Measurements from ENCODE around the gene CST7. TPM values are rescaled to one million over a fixed set of nuclear protein-coding genes. Genes with fewer than 3 reads are reported as not detected.

CST7 gene
- total RNA-seq, 3 donors from 2014 or later, result 0.33 to 2.5 (median 1.8) TPM

GRCh38 chr20:24960861-24961260 is 11.8 kb downstream of the CST7 start:
- H3K4me3 ChIP-seq, result no peak overlapping the region
- no peaks in the 10 kb centered on the region for H3K36me3 ChIP-seq
- TF ChIP-seq POLR2AphosphoS5 (IDR thresholded peaks at IDR 0.05) (no peak), POLR2A (IDR thresholded peaks at IDR 0.05) (no peak)
- TF ChIP-seq, protein P1, sequence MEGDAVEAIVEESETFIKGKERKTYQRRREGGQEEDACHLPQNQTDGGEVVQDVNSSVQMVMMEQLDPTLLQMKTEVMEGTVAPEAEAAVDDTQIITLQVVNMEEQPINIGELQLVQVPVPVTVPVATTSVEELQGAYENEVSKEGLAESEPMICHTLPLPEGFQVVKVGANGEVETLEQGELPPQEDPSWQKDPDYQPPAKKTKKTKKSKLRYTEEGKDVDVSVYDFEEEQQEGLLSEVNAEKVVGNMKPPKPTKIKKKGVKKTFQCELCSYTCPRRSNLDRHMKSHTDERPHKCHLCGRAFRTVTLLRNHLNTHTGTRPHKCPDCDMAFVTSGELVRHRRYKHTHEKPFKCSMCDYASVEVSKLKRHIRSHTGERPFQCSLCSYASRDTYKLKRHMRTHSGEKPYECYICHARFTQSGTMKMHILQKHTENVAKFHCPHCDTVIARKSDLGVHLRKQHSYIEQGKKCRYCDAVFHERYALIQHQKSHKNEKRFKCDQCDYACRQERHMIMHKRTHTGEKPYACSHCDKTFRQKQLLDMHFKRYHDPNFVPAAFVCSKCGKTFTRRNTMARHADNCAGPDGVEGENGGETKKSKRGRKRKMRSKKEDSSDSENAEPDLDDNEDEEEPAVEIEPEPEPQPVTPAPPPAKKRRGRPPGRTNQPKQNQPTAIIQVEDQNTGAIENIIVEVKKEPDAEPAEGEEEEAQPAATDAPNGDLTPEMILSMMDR (IDR thresholded peaks at IDR 0.05), result no peak
- H3K4me1 ChIP-seq, result no peaks in the 10 kb centered on the region
- DNase-seq (ENCODE audit: low spot score in 2 of 2), result no peak
- no peaks in the 10 kb centered on the region for H3K27me3 ChIP-seq
- H3K9me3 ChIP-seq, result no peaks in the 10 kb centered on the region
- no peak overlapping the region for H3K27ac ChIP-seq
- intact Hi-C loops (cut with DNase I; ENCODE audit: low total_unique reads), result no loop called here

- intact Hi-C loops (cut with DNase I; ENCODE audit: low total_unique reads), result no loop called here
- no peaks in the 10 kb centered on the region for H3K36me3 ChIP-seq
- no peaks in the 10 kb centered on the region for H3K9me3 ChIP-seq
- TF ChIP-seq POLR2AphosphoS5 (IDR thresholded peaks at IDR 0.05), result no peak
- TF ChIP-seq, protein P1 (IDR thresholded peaks at IDR 0.05), result no peak
- TF ChIP-seq POLR2A (IDR thresholded peaks at IDR 0.05), result no peak
- H3K27ac ChIP-seq, result no peak overlapping the region
- H3K4me3 ChIP-seq, result no peak overlapping the region
- H3K4me1 ChIP-seq, result no peaks in the 10 kb centered on the region
- no peak for DNase-seq (ENCODE audit: low spot score in 2 of 2)
- H3K27me3 ChIP-seq, result no peaks in the 10 kb centered on the region
Observed at GRCh38 chr20:24961384-24962181, 12.5 kb downstream of the CST7 start.

DNA sequence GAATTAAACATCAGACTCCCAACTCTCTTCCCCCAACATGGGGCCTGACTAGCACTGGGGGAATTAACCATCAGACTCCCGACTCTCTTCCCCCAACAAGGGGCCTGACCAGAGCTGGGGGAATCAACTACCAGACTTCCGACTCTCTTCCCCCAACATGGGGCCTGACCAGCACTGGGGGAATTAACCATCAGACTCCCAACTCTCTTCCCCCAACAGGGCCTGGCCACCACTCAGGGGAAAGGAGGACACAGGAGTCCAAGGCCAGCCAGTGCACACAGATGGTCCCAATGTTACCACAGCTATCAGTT is 13.1 kb downstream of the CST7 start:
- intact Hi-C loops (cut with DNase I; ENCODE audit: low total_unique reads), result no loop called here
- no peaks in the 10 kb centered on the region for H3K27me3 ChIP-seq
- DNase-seq (ENCODE audit: low spot score in 2 of 2), result no peak
- no peaks in the 10 kb centered on the region for H3K9me3 ChIP-seq
- H3K36me3 ChIP-seq, result no peaks in the 10 kb centered on the region
- TF ChIP-seq, protein P1 (IDR thresholded peaks at IDR 0.05), result no peak
- TF ChIP-seq POLR2AphosphoS5 (IDR thresholded peaks at IDR 0.05) (no peak), POLR2A (IDR thresholded peaks at IDR 0.05) (no peak)
- no peak overlapping the region for H3K27ac ChIP-seq
- H3K4me3 ChIP-seq, result no peak overlapping the region
- H3K4me1 ChIP-seq, result no peaks in the 10 kb centered on the region

DNA sequence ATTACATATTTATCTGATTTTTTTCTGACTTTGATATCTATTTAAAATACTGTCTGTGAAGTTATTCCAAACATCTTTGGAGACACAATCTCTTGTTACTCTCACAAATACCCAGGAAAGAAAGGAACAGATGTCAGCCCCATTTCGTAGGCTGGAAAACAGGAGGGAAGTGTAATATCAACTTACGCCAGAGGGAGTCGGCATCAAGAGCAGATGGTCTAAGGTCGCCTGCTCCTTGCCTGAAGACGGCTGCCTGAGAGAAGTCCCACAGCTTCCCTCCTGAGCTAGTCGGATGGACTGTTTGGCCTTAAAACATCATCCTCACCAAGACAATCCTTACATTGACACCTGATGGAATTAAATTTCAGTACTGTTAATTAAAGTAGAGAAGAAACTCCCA is 13.4 kb downstream of the CST7 start:
- H3K4me3 ChIP-seq, result no peak overlapping the region
- H3K36me3 ChIP-seq, result no peaks in the 10 kb centered on the region
- H3K27me3 ChIP-seq, result no peaks in the 10 kb centered on the region
- no peak overlapping the region for H3K27ac ChIP-seq
- intact Hi-C loops (cut with DNase I; ENCODE audit: low total_unique reads), result no loop called here
- no peaks in the 10 kb centered on the region for H3K4me1 ChIP-seq
- H3K9me3 ChIP-seq, result no peaks in the 10 kb centered on the region
- no peak for DNase-seq (ENCODE audit: low spot score in 2 of 2)
- TF ChIP-seq POLR2A (IDR thresholded peaks at IDR 0.05), result no peak
- TF ChIP-seq POLR2AphosphoS5 (IDR thresholded peaks at IDR 0.05), result no peak
- TF ChIP-seq, protein P1 (IDR thresholded peaks at IDR 0.05), result no peak

DNA sequence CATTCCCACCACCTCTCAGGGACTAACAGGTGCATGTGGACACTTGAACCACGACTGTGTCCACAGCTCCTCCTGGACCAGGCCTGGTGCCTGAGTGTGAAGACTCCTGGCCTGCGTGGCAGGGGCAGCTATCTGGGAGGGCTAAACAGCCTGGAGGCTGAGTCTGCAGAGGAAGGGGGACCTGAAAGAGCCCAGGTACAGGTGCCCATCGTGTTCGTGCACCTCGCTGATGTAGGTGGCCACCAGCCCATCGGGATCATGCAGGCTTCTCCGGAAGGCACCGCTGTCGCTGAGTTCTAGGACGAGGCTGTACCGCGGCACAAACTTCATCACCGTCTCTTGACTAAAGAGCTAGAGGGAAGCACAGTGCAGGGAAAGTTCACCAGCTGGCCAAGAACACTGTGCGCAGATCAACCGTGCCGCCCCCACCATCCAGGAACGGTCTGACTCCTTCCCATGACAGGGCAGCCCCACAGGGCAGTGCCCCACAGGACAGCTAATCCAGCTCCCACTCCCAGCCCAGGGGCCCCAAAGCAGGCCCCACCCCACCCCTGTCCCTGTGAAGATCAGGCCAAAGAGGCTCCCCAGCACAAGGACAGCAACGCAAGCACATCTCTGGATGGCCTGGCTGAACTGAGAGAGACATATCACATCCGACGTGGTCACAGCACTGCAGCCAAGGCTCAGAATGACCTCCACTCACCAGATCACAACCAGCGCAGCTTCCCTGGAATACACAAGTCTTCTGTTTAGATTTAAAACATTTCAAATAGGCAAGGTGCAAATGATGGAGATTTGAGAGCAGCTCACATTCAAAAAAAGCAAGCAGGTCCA is 14.8 kb downstream of the CST7 start:
- H3K27ac ChIP-seq, result no peak overlapping the region
- TF ChIP-seq, protein P1 (IDR thresholded peaks at IDR 0.05), result no peak
- no peak for TF ChIP-seq POLR2A (IDR thresholded peaks at IDR 0.05)
- intact Hi-C loops (cut with DNase I; ENCODE audit: low total_unique reads), result no loop called here
- no peaks in the 10 kb centered on the region for H3K4me1 ChIP-seq
- H3K36me3 ChIP-seq, result no peaks in the 10 kb centered on the region
- no peaks in the 10 kb centered on the region for H3K27me3 ChIP-seq
- no peak for DNase-seq (ENCODE audit: low spot score in 2 of 2)
- no peak overlapping the region for H3K4me3 ChIP-seq
- no peaks in the 10 kb centered on the region for H3K9me3 ChIP-seq

All from breast epithelium (tissue), 4 donors.